HG03575 (cell line): Measurements from ENCODE around the gene RTN3.
"Not testable (repeated sequence)": the region's sequence is repeated elsewhere in the genome, so short reads cannot be mapped to it uniquely, and the experiment has no call there.

Experiments used
- ATAC-seq: cut with Tn5 transposase; IDR thresholded peaks from one replicate; pipeline ENCODE4 v1.9.1; 2021; ENCODE audit not compliant: unreplicated experiment, insufficient number of reproducible peaks, low FRiP score; ENCODE audit errors: extremely low read depth

RTN3 gene

DNA sequence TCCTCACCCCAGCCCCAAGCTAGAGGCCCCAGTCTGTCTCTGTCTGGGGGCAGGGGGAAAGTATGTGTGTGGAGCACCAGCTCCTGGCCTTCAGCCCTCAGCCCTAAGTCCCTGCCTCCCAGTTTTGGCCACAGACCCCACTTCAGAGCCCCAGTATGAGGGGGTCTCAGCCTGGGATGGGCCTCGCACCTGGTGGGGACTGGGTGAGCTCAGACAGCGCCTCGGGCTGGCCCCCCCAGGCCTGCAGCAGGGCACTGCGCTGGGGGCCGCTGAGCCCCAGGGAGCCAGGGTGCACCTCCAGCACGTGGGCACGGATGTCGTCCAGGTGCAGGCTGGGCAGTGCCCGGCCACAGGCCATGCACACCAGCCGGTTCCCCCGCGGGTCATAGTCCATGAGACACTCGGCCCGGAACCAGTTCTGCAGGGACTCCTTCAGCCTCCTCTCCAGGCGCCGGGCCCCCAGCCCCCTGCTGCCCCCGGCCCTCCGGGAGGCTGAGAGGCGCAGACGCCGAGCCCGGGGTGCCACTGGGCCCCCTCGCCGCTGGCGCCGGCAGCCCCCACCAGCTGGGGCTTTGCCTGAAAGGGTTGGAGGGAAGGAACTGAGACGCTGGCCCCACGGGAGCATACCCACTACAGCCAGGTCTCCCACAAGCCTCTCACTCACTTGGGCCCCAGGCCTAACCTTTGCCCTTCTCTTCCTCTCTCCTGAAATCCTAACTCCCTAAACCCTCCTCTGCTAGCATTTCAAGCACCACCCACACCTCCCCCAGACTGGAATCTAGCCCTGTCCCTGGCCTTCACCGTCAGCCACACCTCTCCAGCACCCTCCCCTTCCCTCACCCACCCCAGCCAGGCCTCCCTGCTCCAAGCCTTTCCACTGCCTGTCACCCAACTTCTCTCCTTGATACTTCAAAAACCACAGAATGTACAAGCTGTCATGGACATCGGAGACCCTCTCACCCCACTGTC, 83.7 kb downstream of the RTN3 start:
- no peak for ATAC-seq

DNA sequence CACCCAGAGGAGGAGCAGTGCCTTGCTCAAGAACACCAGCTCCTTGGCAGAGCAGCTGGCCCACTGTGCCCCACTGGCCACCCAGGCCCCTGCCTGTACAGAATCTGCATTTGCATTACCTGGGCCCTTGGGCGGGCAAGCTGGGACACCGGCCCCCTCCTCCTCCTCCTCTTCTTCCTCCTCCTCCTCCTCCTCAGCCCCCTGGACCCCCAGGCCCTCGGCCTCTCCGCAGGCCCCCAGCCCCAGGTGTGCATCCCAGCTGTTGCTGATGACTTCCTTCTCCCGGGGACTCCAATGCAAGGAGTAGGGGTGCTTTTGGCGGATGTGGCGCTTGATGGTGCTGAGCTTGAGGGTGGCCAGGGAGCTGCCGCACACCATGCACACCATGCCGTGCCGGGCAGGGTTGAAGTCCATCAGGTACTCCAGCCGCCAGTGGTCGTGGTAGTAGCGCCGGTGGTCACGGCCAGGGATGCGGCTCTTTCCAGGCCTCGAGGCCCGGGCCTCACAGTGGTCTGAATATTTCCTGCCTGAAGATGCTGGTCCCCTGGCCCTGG, 84.5 kb downstream of the RTN3 start:
- no peak for ATAC-seq

DNA sequence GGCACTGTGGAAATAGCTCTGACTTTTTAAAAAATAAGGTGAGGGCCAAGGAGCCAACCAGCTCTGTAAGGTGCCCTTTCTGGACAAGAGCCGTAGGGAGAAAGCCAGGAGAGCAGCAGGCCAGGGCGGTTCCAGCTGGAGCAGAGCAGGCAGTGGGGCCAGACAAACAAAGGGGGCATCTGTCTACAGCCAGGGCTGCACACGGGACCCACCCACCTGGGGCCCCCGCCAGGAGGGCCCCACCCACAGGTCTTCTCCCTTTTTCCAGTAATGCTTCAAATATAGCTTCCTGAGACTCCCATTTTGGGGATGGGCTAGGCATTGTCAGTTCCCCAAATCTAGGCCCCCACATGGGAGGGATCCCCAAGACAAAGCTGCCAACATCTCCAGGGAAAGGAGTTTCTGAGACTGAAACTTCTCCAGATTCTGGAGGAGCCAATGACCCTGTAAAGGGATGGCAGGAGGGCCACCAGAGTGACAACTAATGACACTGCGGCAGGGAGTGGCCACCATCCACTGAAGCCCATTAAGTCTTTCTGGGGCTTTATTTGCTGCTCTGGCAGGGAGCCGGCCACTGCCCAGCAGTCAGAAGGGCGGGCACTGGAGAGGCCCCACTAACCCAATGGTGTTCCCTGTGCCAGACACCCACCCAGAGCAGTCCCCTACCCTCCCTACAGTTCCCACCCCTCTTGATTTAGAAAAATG, 85.4 kb downstream of the RTN3 start:
- ATAC-seq, result no peak

DNA sequence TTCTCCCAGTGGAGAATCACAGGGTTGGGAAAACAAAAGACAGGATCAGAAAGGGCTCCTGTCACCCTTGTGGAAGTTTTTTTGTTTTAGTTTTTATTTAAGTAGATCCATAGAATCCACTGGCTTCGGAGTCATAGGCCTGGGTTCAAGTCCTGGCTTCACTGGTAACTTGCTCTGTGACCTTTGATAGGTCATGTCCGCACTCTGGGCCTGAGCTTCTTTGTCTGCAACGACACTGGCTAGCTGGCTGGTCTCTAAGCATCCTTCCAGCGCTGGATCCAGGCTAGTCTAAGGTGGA, 85.9 kb downstream of the RTN3 start:
- ATAC-seq, result no peak

DNA sequence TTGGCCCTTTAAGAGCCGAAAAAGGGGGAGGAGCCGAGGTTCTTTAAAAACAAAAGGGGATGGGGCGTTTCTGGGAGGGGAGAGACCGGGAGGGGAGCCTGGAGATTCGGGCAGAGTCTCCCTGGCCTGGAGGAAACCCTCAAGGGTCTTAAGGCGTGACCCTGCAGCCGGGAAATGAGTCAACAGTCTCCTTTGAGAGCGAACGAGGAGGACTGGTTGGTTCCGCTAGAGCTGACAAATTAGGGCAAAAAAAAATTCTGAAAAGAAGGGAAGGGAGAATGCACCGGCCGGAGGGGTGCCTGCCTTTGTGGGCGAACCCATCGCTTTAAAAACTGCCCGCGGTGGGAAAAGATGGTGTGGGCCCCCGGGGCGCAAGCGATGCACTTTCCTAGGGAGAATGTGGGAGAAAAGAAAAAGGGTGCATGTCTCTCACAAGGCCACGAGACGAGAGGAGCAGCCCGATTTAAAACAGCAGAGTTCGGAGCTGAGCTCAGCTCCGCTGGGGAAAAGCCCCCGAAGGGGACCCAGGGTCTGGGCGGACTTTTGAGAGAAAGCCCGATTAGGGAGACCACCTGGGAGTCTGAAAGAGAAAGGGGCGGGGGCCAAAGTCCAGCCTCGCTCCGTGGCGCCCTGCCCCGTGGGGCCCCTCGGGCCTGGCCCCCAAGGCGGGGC, 86.4 kb downstream of the RTN3 start:
- no peak for ATAC-seq

DNA sequence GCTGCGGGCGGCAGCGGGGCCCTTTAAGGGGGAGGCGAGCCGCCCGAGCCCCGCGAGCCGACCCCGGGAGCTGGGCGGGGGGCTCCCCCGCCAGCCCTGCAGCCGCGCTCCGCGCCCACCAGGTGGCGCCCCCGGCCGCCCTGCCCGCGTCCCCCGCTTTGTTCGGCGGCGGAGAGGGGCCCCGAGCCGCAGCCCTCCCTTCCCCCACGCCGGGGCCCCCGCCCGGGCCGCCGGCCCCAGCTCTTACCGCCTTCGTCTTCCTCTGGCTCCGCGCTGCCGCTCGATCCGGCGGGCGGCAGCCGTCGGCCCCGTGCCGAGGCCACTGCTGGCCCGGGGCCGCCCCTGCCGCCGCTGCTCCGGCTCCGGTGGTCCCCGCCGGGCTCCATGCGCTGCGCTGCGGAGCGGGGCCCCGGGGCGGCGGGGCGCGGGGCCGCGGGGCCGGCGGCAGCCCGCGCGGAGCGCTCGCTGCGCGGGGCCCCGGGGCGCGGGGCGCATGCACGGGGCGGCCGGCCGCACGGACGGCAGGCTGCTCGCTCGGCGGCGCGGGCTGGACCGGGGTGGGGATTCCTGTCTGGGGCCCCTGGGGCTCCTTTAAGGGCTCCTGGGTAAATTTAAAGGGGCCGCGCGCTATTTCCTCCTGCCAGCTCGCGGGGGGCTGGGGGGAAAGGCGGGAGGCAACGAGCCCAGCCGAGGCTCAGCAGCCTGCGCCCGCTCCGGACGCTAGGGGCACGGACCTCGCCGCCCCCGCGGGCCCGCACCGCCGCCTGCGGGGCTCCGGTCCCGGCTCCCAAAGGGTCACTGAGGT, 87.1 kb downstream of the RTN3 start, which contains the start of gene ZFTA:
Gene ZFTA (minus strand): TSS at position 539 of the 805 bp plus-strand sequence. CDS start 153 bp downstream, at position 386.
- no peak for ATAC-seq

DNA sequence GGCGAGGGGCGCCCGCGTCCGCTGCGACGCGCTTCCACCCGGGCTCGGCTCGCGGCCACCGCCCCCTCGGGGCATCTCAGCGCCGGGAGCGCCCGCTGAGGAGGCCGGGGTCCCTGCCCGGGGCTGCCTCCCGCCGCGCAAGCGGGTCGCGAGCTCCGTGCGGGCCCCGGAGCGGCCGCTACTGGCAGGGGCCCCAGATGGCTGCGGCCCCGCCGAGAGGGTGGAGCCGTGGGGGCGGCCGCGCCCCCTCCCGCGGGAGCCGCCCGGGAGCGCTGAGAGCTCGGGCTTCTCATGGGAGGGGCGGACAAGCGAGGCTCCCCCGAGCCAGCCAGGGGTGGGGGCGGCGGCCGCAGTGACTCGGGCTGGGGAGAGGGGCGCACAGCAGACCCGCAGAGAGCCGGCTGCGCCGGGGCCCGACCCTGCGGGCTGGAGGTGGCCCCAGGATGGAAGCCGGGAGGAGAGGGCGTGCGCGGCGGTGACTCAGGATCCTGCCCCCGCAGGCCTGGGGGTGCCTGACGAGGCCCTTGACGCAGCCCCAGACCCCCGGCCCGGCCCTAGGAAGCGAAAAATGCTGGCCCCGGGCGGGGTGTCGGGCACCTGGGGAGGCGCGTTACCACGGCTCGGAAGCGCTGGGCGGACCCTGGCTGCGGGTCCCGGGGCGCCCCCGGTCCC, 87.9 kb downstream of the RTN3 start:
- no peak for ATAC-seq

DNA sequence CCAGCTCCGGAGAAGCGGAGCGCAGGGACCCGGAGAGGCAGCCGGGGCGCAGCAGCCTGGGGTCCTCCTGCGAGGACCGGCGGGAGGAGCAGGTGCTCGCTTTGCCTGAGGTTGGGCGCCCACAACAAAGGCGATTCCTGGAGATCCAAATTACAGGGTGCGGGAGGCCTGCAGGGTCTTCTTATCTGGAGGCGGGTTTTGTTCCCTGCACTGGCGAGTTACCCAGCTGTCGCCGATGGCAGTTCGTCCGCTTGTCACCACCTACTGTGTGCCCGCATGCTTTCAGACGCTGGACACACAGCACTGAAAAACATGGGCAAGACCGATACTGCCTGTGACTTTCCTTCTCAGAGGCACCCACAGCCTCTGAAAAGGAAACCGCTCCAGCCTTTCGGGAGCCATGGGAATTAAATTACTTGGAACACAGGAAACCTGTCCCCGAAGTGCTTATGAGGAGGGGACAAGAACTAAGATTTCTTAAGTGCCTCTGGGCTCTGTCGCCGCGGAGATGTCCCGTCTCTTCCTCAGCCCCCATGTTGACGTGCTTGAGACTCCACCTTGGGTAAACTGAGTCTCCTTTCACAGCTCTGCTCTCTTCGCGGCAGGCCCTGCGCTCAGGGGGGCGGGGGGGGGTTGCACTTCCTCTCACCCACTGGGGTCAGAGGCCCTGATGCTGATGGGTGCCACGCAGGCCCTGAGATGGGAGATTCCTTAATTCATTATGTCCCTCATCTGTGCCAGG, 88.6 kb downstream of the RTN3 start:
- no peak for ATAC-seq

DNA sequence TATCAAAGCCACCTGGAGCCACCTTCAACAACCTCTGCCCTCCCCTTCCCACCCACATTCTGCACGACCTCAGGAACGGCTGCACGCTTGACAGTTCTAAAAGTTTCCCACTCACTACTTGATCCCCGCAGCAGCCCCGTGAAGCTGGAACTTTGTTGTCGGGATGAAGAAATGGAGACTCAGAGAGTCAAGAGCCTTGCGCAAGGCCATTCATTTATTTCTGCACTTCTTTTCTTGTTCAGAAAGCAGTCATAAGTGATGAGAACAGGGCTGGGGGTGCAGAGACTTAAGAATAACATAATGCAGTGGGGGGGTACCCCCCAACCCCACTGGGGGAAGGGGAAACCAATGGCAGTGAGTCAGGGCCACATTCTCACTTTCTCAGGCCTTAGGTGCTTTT, 89.5 kb downstream of the RTN3 start:
- no peak for ATAC-seq

DNA sequence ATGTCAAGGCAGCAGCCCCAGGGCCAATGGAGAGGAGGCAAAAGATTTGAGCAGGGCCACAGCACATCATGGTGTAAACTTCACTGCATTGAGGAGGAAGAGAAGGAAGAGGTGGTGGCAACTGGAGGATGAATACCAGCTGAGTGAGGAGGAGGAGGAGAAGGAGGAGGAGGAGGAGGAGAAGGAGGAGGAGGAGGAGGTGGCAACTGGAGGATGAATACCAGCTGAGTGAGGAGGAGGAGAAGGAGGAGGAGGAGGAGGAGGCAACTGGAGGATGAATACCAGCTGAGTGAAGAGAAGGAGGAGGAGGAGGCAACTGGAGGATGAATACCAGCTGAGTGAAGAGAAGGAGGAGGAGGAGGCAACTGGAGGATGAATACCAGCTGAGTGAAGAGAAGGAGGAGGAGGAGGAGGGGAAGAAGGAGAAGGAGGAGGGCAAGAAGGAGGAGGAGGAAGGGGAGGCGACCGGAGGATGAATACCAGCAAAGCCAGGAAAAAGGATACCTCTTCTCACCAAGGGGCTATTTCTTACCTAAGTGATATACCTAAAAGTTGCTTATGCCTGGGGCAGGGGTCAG, 90.5 kb downstream of the RTN3 start:
- ATAC-seq, result not testable (repeated sequence)

DNA sequence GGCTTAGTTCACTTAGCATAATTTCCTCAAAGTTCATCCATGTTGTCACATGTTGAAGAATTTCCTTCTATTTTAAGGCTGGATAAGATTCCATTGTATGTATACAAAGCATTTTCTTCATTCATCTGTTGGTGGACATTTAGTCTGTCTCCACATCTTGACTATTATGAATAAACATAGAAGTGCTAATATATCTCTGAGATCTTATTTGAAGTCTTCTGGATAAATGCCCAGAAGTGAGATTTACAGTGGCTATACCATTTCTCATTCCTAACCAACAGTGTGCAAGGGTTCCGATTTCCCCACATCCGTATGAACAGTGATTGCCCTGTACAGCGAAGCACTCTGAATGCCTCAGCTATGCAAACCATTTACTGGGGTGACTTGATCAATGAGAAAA, 93.9 kb downstream of the RTN3 start:
- ATAC-seq, result no peak

DNA sequence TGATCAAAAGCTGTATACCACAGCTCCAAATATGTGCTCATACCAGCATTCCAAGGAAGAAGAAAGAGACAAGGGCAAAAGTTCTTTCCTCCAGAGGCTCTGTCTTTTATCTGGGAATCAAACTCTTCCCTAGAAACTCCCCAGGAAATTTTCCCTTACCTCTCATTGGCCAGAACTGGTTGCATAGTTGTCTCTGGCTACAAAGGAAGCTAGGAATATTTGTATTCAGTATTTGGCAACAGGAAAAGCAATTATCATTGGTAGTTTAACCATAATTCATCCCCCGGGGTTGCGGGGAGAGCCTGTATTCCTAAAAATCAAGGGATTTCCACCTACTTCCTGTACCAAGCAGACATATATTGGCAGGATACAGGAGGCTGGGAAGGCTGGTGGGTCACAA, 97.7 kb downstream of the RTN3 start:
- ATAC-seq, result no peak

DNA sequence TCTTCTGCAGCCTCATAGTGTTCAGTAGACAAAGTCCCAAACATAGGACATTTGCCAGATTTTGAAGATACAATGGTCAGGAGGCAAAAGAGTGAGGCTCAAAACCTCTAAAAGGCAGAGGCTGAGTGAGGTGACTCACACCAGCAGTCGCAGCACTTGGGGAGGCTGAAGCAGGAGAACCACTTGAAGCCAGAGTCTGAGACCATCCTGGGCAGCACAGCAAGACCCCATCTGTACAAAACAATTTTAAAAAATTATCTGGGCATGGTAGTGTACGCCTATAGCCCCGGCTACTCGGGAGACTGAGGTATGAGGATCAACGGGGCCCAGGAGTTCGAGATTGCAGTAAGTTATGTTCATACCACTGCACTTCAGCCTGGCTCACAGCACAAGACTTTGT, 101.4 kb downstream of the RTN3 start:
- ATAC-seq, result no peak

DNA sequence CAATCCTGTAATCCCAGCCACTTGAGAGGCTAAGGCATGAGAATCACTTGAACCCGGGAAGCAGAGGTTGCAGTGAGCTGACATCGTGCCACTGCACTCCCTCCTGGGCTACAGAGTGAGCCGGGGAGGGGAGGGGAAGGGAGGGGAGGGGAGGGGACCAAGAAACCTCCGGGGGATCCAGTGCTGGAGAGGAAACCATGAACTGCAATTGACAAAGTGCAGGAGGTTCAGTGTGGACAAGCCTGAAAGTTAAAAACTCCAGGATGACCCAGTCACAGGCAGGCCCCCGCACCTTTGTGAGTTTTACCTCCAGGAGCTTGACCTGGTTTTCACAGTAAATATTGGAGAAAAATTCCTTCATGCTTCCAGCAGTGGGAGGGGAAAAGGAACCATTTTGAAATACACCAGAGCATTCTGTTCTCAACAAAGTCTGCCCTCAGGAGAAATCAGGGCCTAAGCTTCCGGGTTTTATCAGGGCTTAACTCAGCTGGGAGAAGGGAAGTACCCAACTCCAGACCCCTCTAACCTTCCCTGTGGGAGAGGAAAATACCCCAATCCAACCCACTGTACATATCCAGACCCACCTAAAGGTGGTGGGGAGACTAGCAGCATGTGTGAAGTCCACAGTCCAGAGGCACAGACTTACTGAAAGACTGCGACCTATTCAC, 102.8 kb downstream of the RTN3 start:
- ATAC-seq, result no peak

DNA sequence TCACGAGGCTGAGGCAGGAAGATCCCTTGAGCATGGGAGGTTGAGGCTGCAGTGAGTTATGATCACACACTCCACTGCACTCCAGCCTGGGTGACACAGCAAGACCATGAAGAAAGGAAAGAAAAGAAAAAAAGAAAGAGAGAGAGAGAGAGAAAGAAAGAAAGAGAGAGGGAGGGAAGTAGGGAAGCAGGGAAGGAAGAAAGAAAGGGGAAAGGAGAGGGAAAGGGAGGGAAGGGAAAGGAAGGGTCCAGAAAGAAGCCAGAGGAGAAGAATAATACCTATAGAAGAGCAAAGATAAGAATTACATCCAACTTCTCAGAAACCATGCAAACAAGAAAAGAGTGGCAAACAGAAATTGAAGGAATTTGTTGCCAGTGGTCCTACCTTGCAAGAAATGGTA, 104.5 kb downstream of the RTN3 start:
- ATAC-seq, result no peak

DNA sequence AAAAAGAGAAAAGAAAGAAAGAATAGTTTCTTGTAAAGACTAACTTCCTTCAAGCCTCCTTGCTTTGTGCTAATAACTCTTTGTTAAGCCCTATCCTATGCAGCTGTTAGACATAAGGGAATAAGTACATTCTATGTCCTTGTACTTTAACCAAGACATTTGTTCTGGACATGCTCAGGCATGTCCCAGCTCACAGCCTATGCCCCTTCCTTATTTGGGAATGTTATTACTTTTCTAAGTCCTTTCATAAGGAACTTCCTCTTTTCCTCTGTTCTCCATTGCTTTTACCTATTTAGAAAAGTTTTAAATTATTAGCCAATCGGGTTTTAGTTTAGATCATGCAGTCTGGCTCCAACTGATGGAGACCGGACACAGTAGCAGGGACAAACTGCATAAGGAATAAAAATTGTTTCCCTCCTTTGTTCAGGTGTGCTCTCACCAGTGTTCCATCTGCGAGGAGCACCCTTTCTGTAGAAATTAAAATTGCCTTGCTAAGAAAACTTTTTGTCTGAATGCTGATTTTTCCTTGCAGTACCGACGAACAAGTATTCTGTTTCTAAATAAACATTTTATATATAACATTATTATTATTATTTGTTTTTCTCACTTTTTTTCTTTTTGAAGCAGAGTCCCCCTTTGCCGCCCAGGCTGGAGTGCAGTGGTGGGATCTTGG, 110.3 kb downstream of the RTN3 start:
- no peak for ATAC-seq
